Epithelial cell of esophagus (primary cell): ENCODE measurements around the gene PPFIA2.
A peak's percentile ranks its signal among the peaks of the same experiment; 100 is the strongest.

Experiments used
- DNase-seq: peaks from one replicate; pipeline ENCODE4 v3.0.0; 2010; ENCODE audit warnings: low read depth
- H3K4me3 ChIP-seq: 2 replicates; pipeline ENCODE4 v1.5.1; 2011; ENCODE audit warnings: mild to moderate bottlenecking, low read length, control low read depth
- CTCF ChIP-seq: IDR thresholded peaks from 2 replicates; pipeline ENCODE4 v1.5.1; 2011; ENCODE audit warnings: low read depth, mild to moderate bottlenecking, low read length, control low read depth, inconsistent platforms; ENCODE audit not compliant: insufficient read depth; ENCODE audit errors: missing control alignments

PPFIA2 gene

GRCh38 chr12:81231574-81232368 lies 527.4 kb downstream of the PPFIA2 start:
- H3K4me3 ChIP-seq, result no peak overlapping the region
- no peak for DNase-seq
- no peak for TF ChIP-seq CTCF

GRCh38 chr12:81229759-81230158 lies 529.4 kb downstream of the PPFIA2 start:
- no peak for DNase-seq
- no peak overlapping the region for H3K4me3 ChIP-seq
- no peak for TF ChIP-seq CTCF

GRCh38 chr12:81224626-81225025 lies 534.5 kb downstream of the PPFIA2 start:
- DNase-seq, result peak; percentile 40
- TF ChIP-seq CTCF, result no peak

GRCh38 chr12:81222846-81223592 lies 536.1 kb downstream of the PPFIA2 start:
- no peak overlapping the region for H3K4me3 ChIP-seq
- no peak for DNase-seq
- no peak for TF ChIP-seq CTCF

More at GRCh38 chr12:81224626-81225025, 534.5 kb downstream of the PPFIA2 start:
- no peak overlapping the region for H3K4me3 ChIP-seq

GRCh38 chr12:81221681-81222080 lies 537.5 kb downstream of the PPFIA2 start:
- TF ChIP-seq CTCF, result no peak
- no peak overlapping the region for H3K4me3 ChIP-seq
- no peak for DNase-seq

- no peak overlapping the region for H3K4me3 ChIP-seq
- TF ChIP-seq CTCF, result no peak
- DNase-seq, result peak; percentile 15
Observed at GRCh38 chr12:81216739-81217138, 542.4 kb downstream of the PPFIA2 start.
